ENCODE results near the gene CACNA2D4.

- TF ChIP-seq EZH2phosphoT487 (IDR thresholded peaks at IDR 0.05; ENCODE audit: low read length) = no peak
- no peak for TF ChIP-seq CTCF (IDR thresholded peaks at IDR 0.05; ENCODE audit: low read length)
- TF ChIP-seq EZH2 (optimal IDR thresholded peaks at IDR 0.05; ENCODE audit: low read depth, low read length) = no peak
Observed at GRCh38 chr12:1930803-1931597, 12.5 kb upstream of the CACNA2D4 start.
